Panc1 (cell line): ENCODE results near the gene ZFP92.

ENCODE experiments used
- CTCF ChIP-seq: fragments of 450-650 bp; IDR thresholded peaks from 2 replicates; pipeline ENCODE4 v1.5.1; 2017; ENCODE audit warnings: mild to moderate bottlenecking
- POLR2AphosphoS5 ChIP-seq: IDR thresholded peaks from 2 replicates; pipeline ENCODE4 v1.6.1; 2012; ENCODE audit warnings: mild to moderate bottlenecking, low read depth, low read length, moderate library complexity
- REST ChIP-seq, 2 experiments: IDR thresholded peaks; 2 replicates each; pipeline ENCODE4 v1.6.1; 2011 to 2012; ENCODE audit warnings: low read depth in 2 of 2, control low read depth in 1 of 2, low read length in 1 of 2, mild to moderate bottlenecking in 1 of 2, moderate library complexity in 1 of 2; ENCODE audit not compliant: insufficient read depth in 1 of 2
- TCF7L2 ChIP-seq: IDR thresholded peaks from 2 replicates; pipeline ENCODE4 v1.6.1; 2011; ENCODE audit warnings: mild to moderate bottlenecking, low read depth, low read length, inconsistent platforms

GRCh38 chrX:153370293-153371055 is 40.8 kb upstream of the ZFP92 start:
- TF ChIP-seq CTCF (no peak), REST (IDR thresholded peaks at IDR 0.05; ENCODE audit: insufficient read depth in 1 of 2, low read depth in 2 of 2, low read length in 1 of 2) (no peak), POLR2AphosphoS5 (no peak), TCF7L2 (no peak)
